GM23248 (cell line): ENCODE results near the gene AAMP. TPM values are rescaled to one million over a fixed set of nuclear protein-coding genes. Genes with fewer than 3 reads are reported as not detected.
A peak's percentile ranks its signal among the peaks of the same experiment; 100 is the strongest.

ENCODE experiments used
- DNase-seq: peaks from one replicate; pipeline ENCODE4 v3.0.0-alpha.2; 2015
- H2AFZ ChIP-seq: fragments of 200-600 bp; sonication (generic); 2 replicates; pipeline ENCODE4 v1.6.1; 2016; ENCODE audit warnings: antibody characterized with exemption
- H3F3A ChIP-seq: fragments of 200-600 bp; sonication (generic); 2 replicates; pipeline ENCODE4 v1.6.1; 2016; ENCODE audit warnings: mild to moderate bottlenecking, antibody characterized with exemption, mixed run types; ENCODE audit not compliant: insufficient read depth
- H3K27ac ChIP-seq: fragments of 200-600 bp; sonication (generic); 2 replicates; pipeline ENCODE4 v1.5.1; 2016; ENCODE audit warnings: mild to moderate bottlenecking
- H3K27me3 ChIP-seq: fragments of 200-600 bp; sonication (generic); replicated peaks from 2 replicates; pipeline ENCODE4 v1.6.1; 2016; ENCODE audit warnings: mild to moderate bottlenecking; ENCODE audit not compliant: insufficient read depth
- H3K36me3 ChIP-seq: fragments of 200-600 bp; sonication (generic); 2 replicates; pipeline ENCODE4 v1.6.1; 2016; ENCODE audit warnings: low read depth, mild to moderate bottlenecking
- H3K4me1 ChIP-seq: fragments of 200-600 bp; sonication (generic); 2 replicates; pipeline ENCODE4 v1.6.1; 2016; ENCODE audit warnings: mild to moderate bottlenecking; ENCODE audit not compliant: insufficient read depth
- H3K4me2 ChIP-seq: fragments of 200-600 bp; sonication (generic); one replicate; pipeline ENCODE4 v1.6.1; 2016; ENCODE audit warnings: mild to moderate bottlenecking; ENCODE audit not compliant: unreplicated experiment
- H3K4me3 ChIP-seq: fragments of 200-600 bp; sonication (generic); 2 replicates; pipeline ENCODE4 v1.5.1; 2016; ENCODE audit warnings: mild to moderate bottlenecking
- H3K79me2 ChIP-seq: fragments of 200-600 bp; sonication (generic); 2 replicates; pipeline ENCODE4 v1.6.1; 2016; ENCODE audit warnings: mild to moderate bottlenecking; ENCODE audit not compliant: insufficient read depth
- H3K9ac ChIP-seq: fragments of 200-600 bp; sonication (generic); 2 replicates; pipeline ENCODE4 v1.6.1; 2016; ENCODE audit warnings: mild to moderate bottlenecking
- H3K9me2 ChIP-seq: fragments of 200-600 bp; sonication (generic); 2 replicates; pipeline ENCODE4 v1.6.1; 2016; ENCODE audit warnings: mixed run types, mild to moderate bottlenecking, moderate library complexity; ENCODE audit not compliant: insufficient read depth
- H3K9me3 ChIP-seq: fragments of 200-600 bp; sonication (generic); one replicate; pipeline ENCODE4 v1.6.1; 2017; ENCODE audit warnings: low read depth
- H4K20me1 ChIP-seq: fragments of 200-600 bp; sonication (generic); 2 replicates; pipeline ENCODE4 v1.6.0; 2016; ENCODE audit not compliant: insufficient read depth
- EZH2 ChIP-seq: fragments of 200-600 bp; sonication (generic); IDR thresholded peaks from 2 replicates; pipeline ENCODE4 v1.6.1; 2018; ENCODE audit warnings: antibody characterized with exemption, mild to moderate bottlenecking; ENCODE audit not compliant: insufficient read depth, poor library complexity, severe bottlenecking
- EZH2phosphoT487 ChIP-seq: fragments of 200-600 bp; sonication (generic); IDR thresholded peaks from 2 replicates; pipeline ENCODE4 v1.6.1; 2018; ENCODE audit warnings: antibody characterized with exemption, moderate library complexity, mild to moderate bottlenecking, low read depth; ENCODE audit not compliant: insufficient read depth
- WGBS, 2 experiments: methylation state at CpG; one replicate each; pipeline ENCODE4 v1.1.6; 2015 to 2017; ENCODE audit warnings: low lambda C conversion rate in 2 of 2, low coverage in 1 of 2; ENCODE audit errors: missing lambda C conversion rate in 2 of 2; 5-methylcytosine and 5-hydroxymethylcytosine counted together
- in situ Hi-C: fragments of 300-500 bp; cut with MboI; formaldehyde crosslinking; loops from 2 replicates; pipeline ENCODE4 v1.15.0; 2020
- polyA plus RNA-seq: library from polyadenylated mRNA; unstranded; fragments of >200 nt; fragmentation: Nextera tagmentation; extraction: Ambion mirVana; gene quantifications from 2 replicates; pipeline ENCODE4 v1.2.1, GENCODE V29; 2016
- total RNA-seq: library from RNA; depleted of rRNA; stranded (reverse); fragments of >200 nt; shearing (Covaris generic); gene quantifications from 2 replicates; pipeline ENCODE4 v1.2.3, GENCODE V29; 2014

Gene AAMP
- total and polyA plus RNA-seq, 2 experiments from 2014 or later = 114 to 117 TPM

DNA sequence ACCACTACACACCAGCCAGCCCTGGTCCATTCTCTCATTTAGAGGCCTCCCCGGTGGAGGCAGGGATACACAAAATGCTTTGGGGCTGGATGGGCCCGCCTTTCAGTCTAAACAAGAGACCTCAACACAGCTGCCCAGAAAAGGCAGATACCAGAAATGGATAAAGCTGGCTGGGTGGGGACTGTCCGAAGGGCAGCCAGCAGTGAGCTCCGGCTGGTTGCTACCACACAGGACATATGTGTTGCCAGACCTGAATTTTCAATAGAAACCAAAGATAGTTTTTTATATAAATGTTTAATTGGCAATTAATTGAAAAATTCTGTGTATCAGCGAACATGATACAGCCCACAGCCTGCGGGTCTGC lies 7.7 kb downstream of the AAMP start:
- no peak overlapping the region for H3K27ac ChIP-seq
- no peak for TF ChIP-seq EZH2phosphoT487
- TF ChIP-seq EZH2 = no peak
- H3K27me3 ChIP-seq = no peaks in the 10 kb centered on the region
- no peak overlapping the region for H3K4me2 ChIP-seq
- 67 to 70% methylated on average over 6 of the region's 6 CpGs for WGBS, 2 experiments
- no peaks in the 10 kb centered on the region for H3K9me2 ChIP-seq
- H4K20me1 ChIP-seq = no peaks in the 10 kb centered on the region
- no peak overlapping the region for H3K4me3 ChIP-seq
- peaks cover 7% of the 10 kb centered on the region for H3K79me2 ChIP-seq
- peaks cover 29% of the 10 kb centered on the region for H3F3A ChIP-seq
- H3K4me1 ChIP-seq = peaks cover 18% of the 10 kb centered on the region
- no peaks in the 10 kb centered on the region for H3K9me3 ChIP-seq
- H3K36me3 ChIP-seq = no peaks in the 10 kb centered on the region; the same call in 1 of the 2 replicates
- in situ Hi-C loops = no loop called here
- H3K9ac ChIP-seq = no peak overlapping the region
- no peak overlapping the region for H2AFZ ChIP-seq
- DNase-seq = no peak

GRCh38 chr2:218261423-218262236 lies 8.3 kb downstream of the AAMP start:
- Histone ChIP-seq H3K36me3 (no peaks in the 10 kb centered on the region; the same call in 1 of the 2 replicates), H3K79me2 (0 out of 2 replicates have a peak, but pooled peaks cover 1% of the 10 kb centered on the region), H3K4me3 (no peak overlapping the region), H2AFZ (no peak overlapping the region), H3K9ac (no peak overlapping the region), H3K9me3 (no peaks in the 10 kb centered on the region), H3F3A (peaks cover 35% of the 10 kb centered on the region), H3K27ac (no peak overlapping the region), H3K4me1 (peaks cover 18% of the 10 kb centered on the region), H3K4me2 (no peak overlapping the region), H3K27me3 (no peaks in the 10 kb centered on the region), H4K20me1 (no peaks in the 10 kb centered on the region), H3K9me2 (no peaks in the 10 kb centered on the region)
- DNase-seq = no peak
- TF ChIP-seq EZH2 (no peak), EZH2phosphoT487 (no peak)
- in situ Hi-C loops = no loop called here
- WGBS, 2 experiments = 48 to 49% methylated on average over 7 to 8 of the region's 8 CpGs

- H3K27me3 ChIP-seq = no peaks in the 10 kb centered on the region
- no peaks in the 10 kb centered on the region for H3K9me2 ChIP-seq
- H3K9ac ChIP-seq = 0 out of 2 replicates have a peak within 1 kb of the TSS, but pooled peaks have one; percentile 64
- DNase-seq = peak; percentile 14
- H3K36me3 ChIP-seq = peaks cover 6% of the 10 kb centered on the region
- in situ Hi-C loops = no loop called here
- peak within 1 kb of the TSS; percentile 82 for H3K27ac ChIP-seq
- H3K4me3 ChIP-seq = no peak within 1 kb of the TSS
- H3K4me1 ChIP-seq = peaks cover 18% of the 10 kb centered on the region
- H3K9me3 ChIP-seq = no peaks in the 10 kb centered on the region
- no peak for TF ChIP-seq EZH2phosphoT487
- TF ChIP-seq EZH2 = no peak
- no peak within 1 kb of the TSS for H2AFZ ChIP-seq
- H4K20me1 ChIP-seq = no peaks in the 10 kb centered on the region
- 70 to 76% methylated on average over 10 of the region's 10 CpGs for WGBS, 2 experiments
- peaks cover 42% of the 10 kb centered on the region for H3F3A ChIP-seq
- no peaks in the 10 kb centered on the region for H3K79me2 ChIP-seq
- H3K4me2 ChIP-seq = no peak within 1 kb of the TSS
Measured at GRCh38 chr2:218260742-218261422, 9.1 kb downstream of the AAMP start, which contains the start of gene GPBAR1. GPBAR1 (plus strand) TSS chr2:218261015; CDS start chr2:218262725, 1,710 bp downstream.

- Histone ChIP-seq H3K27me3 (no peaks in the 10 kb centered on the region), H3F3A (peaks cover 50% of the 10 kb centered on the region), H3K4me3 (no peak overlapping the region), H3K9ac (no peak overlapping the region), H3K36me3 (peaks cover 12% of the 10 kb centered on the region), H3K27ac (peak overlapping the region; percentile 82; the same call in 1 of the 2 replicates), H3K9me3 (no peaks in the 10 kb centered on the region), H3K4me1 (peaks cover 18% of the 10 kb centered on the region), H3K9me2 (no peaks in the 10 kb centered on the region), H3K4me2 (no peak overlapping the region), H3K79me2 (no peaks in the 10 kb centered on the region), H4K20me1 (no peaks in the 10 kb centered on the region), H2AFZ (no peak overlapping the region)
- DNase-seq = no peak
- in situ Hi-C loops = no loop called here
- no peak for TF ChIP-seq EZH2phosphoT487
- TF ChIP-seq EZH2 = no peak
- WGBS, 2 experiments = 90 to 93% methylated on average over 5 of the region's 5 CpGs
Measured at GRCh38 chr2:218260166-218260565, 9.8 kb downstream of the AAMP start.
